ENCODE measurements around the gene LIFR. TPM values are rescaled to one million over a fixed set of nuclear protein-coding genes. Genes with fewer than 3 reads are reported as not detected.

Gene LIFR, protein sequence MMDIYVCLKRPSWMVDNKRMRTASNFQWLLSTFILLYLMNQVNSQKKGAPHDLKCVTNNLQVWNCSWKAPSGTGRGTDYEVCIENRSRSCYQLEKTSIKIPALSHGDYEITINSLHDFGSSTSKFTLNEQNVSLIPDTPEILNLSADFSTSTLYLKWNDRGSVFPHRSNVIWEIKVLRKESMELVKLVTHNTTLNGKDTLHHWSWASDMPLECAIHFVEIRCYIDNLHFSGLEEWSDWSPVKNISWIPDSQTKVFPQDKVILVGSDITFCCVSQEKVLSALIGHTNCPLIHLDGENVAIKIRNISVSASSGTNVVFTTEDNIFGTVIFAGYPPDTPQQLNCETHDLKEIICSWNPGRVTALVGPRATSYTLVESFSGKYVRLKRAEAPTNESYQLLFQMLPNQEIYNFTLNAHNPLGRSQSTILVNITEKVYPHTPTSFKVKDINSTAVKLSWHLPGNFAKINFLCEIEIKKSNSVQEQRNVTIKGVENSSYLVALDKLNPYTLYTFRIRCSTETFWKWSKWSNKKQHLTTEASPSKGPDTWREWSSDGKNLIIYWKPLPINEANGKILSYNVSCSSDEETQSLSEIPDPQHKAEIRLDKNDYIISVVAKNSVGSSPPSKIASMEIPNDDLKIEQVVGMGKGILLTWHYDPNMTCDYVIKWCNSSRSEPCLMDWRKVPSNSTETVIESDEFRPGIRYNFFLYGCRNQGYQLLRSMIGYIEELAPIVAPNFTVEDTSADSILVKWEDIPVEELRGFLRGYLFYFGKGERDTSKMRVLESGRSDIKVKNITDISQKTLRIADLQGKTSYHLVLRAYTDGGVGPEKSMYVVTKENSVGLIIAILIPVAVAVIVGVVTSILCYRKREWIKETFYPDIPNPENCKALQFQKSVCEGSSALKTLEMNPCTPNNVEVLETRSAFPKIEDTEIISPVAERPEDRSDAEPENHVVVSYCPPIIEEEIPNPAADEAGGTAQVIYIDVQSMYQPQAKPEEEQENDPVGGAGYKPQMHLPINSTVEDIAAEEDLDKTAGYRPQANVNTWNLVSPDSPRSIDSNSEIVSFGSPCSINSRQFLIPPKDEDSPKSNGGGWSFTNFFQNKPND
- 10 to 100 TPM; 81.7 to 85.9 TPM for total RNA-seq
- 36.8 TPM for polyA plus RNA-seq (2013, experiment 1 of 2)
- polyA plus RNA-seq (2013, experiment 2 of 2): 46.8 TPM
- long read RNA-seq, experiment 1, full-length matches to known transcripts: 3 of 21 reads
- long read RNA-seq, experiment 1, partial matches to known transcripts: 0 of 21 reads
- long read RNA-seq, experiment 1, other reads (novel, unspliced or antisense): 18 of 21 reads
- long read RNA-seq, experiment 2, full-length matches to known transcripts: 12 of 47 reads
- long read RNA-seq, experiment 2, partial matches to known transcripts: 2 of 47 reads
- long read RNA-seq, experiment 2, other reads (novel, unspliced or antisense): 33 of 47 reads
- long read RNA-seq, experiment 3, full-length matches to known transcripts: 3 of 10 reads
- long read RNA-seq, experiment 3, partial matches to known transcripts: 1 of 10 reads
- long read RNA-seq, experiment 3, other reads (novel, unspliced or antisense): 6 of 10 reads
- long read RNA-seq, experiment 4, partial matches to known transcripts: 2 of 4 reads
- long read RNA-seq, experiment 4, other reads (novel, unspliced or antisense): 2 of 4 reads

DNA sequence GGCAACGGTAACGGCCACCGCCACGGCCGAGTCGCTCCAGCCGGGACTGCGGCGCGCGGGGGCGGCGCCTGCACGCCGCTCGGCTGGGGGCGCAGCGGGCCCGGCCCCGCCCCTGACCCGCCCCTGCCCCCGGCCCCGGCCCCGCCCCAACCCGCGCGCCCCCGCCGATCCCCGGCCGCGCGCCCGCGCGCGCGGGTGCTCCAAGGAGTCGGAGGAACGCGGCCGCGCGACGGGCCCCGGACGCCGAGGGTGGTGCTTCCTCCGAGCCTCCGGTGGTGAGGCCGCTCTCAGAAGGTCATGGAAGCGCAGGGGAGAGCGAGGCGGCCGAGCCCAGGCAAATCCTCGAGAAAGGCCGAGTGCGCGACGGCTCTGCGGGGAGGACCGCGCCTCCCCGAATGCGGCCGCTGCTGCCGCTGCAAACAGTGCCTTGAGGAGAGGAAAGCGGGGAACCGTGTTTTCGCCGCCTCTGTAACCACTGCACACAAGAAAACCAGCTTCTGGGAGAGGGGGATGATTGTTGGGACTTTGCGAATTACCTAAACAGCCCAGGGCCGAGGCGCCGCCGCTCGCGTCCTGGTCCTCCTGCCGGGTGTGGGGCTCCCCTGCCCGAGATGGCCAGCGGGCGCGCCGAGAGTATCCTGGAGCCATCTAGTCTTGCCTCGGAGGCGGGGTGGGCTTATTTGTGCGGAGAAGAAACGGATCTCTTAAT lies at the start of gene LIFR:
TSS of gene LIFR (minus strand) at position 48 of the 709 bp plus-strand sequence. CDS start 25,999 bp downstream, outside the sequence.
- TF ChIP-seq, protein P1, sequence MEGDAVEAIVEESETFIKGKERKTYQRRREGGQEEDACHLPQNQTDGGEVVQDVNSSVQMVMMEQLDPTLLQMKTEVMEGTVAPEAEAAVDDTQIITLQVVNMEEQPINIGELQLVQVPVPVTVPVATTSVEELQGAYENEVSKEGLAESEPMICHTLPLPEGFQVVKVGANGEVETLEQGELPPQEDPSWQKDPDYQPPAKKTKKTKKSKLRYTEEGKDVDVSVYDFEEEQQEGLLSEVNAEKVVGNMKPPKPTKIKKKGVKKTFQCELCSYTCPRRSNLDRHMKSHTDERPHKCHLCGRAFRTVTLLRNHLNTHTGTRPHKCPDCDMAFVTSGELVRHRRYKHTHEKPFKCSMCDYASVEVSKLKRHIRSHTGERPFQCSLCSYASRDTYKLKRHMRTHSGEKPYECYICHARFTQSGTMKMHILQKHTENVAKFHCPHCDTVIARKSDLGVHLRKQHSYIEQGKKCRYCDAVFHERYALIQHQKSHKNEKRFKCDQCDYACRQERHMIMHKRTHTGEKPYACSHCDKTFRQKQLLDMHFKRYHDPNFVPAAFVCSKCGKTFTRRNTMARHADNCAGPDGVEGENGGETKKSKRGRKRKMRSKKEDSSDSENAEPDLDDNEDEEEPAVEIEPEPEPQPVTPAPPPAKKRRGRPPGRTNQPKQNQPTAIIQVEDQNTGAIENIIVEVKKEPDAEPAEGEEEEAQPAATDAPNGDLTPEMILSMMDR (conservative IDR thresholded peaks at IDR 0.05): peak; percentile 22
- H3K27me3 Mint-ChIP-seq (ENCODE audit: insufficient read depth): peaks cover 1% of the 10 kb centered on the region
- H3K4me3 Mint-ChIP-seq: peak within 1 kb of the TSS; percentile 82
- H3K9me3 Mint-ChIP-seq: no peaks in the 10 kb centered on the region
- Histone ChIP-seq H3K36me3 (ENCODE audit: control insufficient read depth, insufficient read depth, low read length) (peaks cover 5% of the 10 kb centered on the region), H3K27me3 (ENCODE audit: control insufficient read depth, insufficient read depth, low read length, poor library complexity, severe bottlenecking) (no peaks in the 10 kb centered on the region), H3K4me1 (ENCODE audit: control insufficient read depth, insufficient read depth, low read length) (no peaks in the 10 kb centered on the region), H3K4me3 (ENCODE audit: low read length) (peak within 1 kb of the TSS; percentile 99), H3K9ac (ENCODE audit: extremely low read depth, low read length, poor library complexity, severe bottlenecking) (peak within 1 kb of the TSS; percentile 81), H3K9me3 (ENCODE audit: control insufficient read depth, low read length) (no peaks in the 10 kb centered on the region), H3K27ac (ENCODE audit: low read depth, low read length) (peak within 1 kb of the TSS; percentile 85)
- peak; percentile 95 for DNase-seq
- H3K4me1 Mint-ChIP-seq: peaks cover 30% of the 10 kb centered on the region
- H3K27ac Mint-ChIP-seq: peak within 1 kb of the TSS; percentile 89
- 0% methylated on average over 14 to 88 of the region's 88 CpGs for whole genome bisulfite sequencing, 2 experiments (ENCODE audit: insufficient coverage in 1 of 2, insufficient read length in 1 of 2)
- H3K36me3 Mint-ChIP-seq (ENCODE audit: low read depth): no peaks in the 10 kb centered on the region

DNA sequence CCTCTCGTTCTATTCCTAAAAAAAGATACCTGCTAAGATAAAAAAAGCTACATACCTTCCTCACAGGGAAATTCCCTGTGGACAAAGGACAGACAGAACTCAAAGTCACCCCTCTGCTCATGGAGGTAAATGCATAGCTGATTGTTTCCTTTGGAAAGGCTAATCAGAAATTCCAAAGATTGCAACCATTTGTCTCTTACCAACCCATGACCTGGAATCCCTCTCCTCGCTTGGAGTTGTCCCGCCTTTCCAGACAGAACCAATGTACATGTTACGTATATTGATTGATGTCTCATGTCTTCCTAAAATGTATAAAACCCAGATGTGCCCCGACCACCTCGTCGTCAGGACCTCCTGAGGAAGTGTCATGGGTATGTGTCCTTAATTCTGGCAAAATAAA lies 49.2 kb upstream of the LIFR start:
- Mint-ChIP-seq H3K4me1 (peaks cover 75% of the 10 kb centered on the region), H3K36me3 (ENCODE audit: low read depth) (no peaks in the 10 kb centered on the region), H3K27me3 (ENCODE audit: insufficient read depth) (peaks cover 2% of the 10 kb centered on the region), H3K9me3 (no peaks in the 10 kb centered on the region), H3K4me3 (no peak overlapping the region), H3K27ac (no peak overlapping the region)
- Histone ChIP-seq H3K9ac (ENCODE audit: extremely low read depth, low read length, poor library complexity, severe bottlenecking) (no peak overlapping the region), H3K4me1 (ENCODE audit: control insufficient read depth, insufficient read depth, low read length) (peaks cover 53% of the 10 kb centered on the region), H3K27ac (ENCODE audit: low read depth, low read length) (no peak overlapping the region), H3K36me3 (ENCODE audit: control insufficient read depth, insufficient read depth, low read length) (no peaks in the 10 kb centered on the region), H3K4me3 (ENCODE audit: low read length) (no peak overlapping the region), H3K9me3 (ENCODE audit: control insufficient read depth, low read length) (no peaks in the 10 kb centered on the region), H3K27me3 (ENCODE audit: control insufficient read depth, insufficient read depth, low read length, poor library complexity, severe bottlenecking) (no peaks in the 10 kb centered on the region)
- WGBS, 2 experiments (ENCODE audit: insufficient coverage in 1 of 2, insufficient read length in 1 of 2): 60 to 96% methylated on average over 1 to 7 of the region's 7 CpGs
- DNase-seq: no peak
- TF ChIP-seq, protein P1 (conservative IDR thresholded peaks at IDR 0.05): no peak

Measured in endodermal cell (in vitro differentiated cells).